Epithelial cell of esophagus (primary cell): ENCODE results near the gene GRB2.

Source experiments
- DNase-seq: peaks from one replicate; pipeline ENCODE4 v3.0.0; 2010; ENCODE audit warnings: low read depth
- H3K4me3 ChIP-seq: 2 replicates; pipeline ENCODE4 v1.5.1; 2011; ENCODE audit warnings: mild to moderate bottlenecking, low read length, control low read depth
- TF ChIP-seq, protein P1 (sequence below): IDR thresholded peaks from 2 replicates; pipeline ENCODE4 v1.5.1; 2011; ENCODE audit warnings: low read depth, mild to moderate bottlenecking, low read length, control low read depth, inconsistent platforms; ENCODE audit not compliant: insufficient read depth; ENCODE audit errors: missing control alignments

GRB2 gene

DNA sequence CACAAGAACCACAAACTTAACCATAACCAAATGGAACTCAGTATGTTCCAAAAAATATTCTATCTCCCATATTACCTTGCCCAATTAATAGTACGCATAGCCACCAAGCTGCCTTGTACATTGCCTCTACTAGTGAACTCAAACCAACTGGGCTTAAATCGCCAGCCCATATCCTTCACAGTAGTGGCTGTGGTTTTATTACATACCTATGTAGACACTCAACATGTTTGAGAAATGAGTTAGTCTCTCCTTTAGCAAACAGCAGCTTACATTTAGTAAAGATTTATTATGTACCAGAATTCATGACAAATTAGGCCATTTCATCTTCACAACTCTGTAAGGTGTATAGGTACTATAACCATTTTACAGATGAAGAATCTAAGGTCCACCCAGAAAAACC, 41.4 kb downstream of the GRB2 start:
- TF ChIP-seq, protein P1, sequence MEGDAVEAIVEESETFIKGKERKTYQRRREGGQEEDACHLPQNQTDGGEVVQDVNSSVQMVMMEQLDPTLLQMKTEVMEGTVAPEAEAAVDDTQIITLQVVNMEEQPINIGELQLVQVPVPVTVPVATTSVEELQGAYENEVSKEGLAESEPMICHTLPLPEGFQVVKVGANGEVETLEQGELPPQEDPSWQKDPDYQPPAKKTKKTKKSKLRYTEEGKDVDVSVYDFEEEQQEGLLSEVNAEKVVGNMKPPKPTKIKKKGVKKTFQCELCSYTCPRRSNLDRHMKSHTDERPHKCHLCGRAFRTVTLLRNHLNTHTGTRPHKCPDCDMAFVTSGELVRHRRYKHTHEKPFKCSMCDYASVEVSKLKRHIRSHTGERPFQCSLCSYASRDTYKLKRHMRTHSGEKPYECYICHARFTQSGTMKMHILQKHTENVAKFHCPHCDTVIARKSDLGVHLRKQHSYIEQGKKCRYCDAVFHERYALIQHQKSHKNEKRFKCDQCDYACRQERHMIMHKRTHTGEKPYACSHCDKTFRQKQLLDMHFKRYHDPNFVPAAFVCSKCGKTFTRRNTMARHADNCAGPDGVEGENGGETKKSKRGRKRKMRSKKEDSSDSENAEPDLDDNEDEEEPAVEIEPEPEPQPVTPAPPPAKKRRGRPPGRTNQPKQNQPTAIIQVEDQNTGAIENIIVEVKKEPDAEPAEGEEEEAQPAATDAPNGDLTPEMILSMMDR = no peak
- H3K4me3 ChIP-seq = no peak overlapping the region
- DNase-seq = peak; percentile 74

DNA sequence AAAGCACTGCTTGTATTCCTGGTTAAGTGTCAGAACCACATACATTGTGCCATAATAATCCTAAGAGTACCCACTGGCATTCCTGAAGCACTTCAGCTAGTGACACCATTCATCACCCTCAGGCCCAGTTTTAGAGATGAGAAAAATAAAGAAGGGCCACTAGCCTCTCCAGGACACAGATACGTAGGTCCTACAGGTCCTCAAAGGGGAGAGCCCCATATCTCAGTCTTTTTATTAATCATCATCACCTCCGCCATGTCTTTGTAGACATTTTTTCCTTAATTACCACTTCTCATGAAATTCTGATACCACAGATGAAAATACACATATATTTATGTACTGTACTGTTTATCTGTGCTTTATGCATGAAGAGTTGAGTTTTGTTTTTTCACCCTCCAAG, 43.5 kb downstream of the GRB2 start:
- DNase-seq = no peak
- TF ChIP-seq, protein P1 = no peak
- H3K4me3 ChIP-seq = no peak overlapping the region

DNA sequence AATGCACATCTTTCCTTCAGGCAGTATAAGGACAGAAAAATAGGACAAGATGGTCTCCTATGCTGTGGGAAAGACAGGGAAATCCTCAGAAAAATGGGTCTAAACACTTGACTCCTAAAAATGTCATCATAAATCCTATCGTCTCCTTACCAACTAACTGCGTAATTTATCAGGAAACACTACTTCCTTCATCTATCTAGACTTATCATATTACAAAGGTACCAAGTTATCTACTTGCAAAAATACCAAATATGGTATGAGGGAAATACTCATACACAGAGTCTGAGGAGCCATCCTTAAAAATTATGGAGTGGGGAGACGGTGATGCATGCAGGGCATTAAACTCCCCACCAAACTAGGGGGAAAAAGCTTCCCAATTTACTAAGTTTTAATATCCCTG, 44.1 kb downstream of the GRB2 start:
- no peak for DNase-seq

DNA sequence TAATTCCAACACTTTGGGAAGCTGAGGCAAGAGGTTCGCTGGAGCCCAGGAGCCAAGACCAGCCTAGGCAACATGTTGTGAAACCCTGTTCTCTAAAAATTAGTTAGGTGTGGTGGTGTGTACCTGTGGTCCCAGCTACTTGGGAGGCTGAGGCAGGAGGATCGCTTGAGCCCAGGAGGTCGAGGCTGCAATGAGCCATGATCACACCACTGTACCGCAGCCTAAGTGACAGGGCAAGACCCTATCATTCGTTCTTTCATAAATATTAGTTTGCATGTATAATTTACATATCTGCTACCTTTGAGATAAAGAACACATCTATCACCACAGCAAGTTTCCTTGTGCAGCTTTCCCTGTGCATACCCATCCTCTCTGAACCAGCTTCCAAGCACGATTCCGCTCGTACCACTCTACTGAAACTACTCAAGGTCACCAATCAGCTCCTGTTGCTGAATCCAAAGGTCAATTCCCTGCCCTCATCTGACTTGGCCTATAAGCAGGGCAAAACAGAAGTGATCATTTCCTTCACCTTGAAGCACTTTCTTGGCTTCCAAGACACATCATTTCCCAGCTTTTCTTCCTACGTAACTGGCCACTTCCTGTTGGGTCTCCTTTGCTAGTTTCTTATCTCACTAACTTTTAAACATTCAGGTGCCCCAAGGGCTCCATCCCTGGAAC, 49.1 kb downstream of the GRB2 start:
- no peak for DNase-seq
- H3K4me3 ChIP-seq = no peak overlapping the region
- TF ChIP-seq, protein P1 = no peak

More for the DNA sequence above, 44.1 kb downstream of the GRB2 start:
- no peak overlapping the region for H3K4me3 ChIP-seq
- TF ChIP-seq, protein P1 = no peak

DNA sequence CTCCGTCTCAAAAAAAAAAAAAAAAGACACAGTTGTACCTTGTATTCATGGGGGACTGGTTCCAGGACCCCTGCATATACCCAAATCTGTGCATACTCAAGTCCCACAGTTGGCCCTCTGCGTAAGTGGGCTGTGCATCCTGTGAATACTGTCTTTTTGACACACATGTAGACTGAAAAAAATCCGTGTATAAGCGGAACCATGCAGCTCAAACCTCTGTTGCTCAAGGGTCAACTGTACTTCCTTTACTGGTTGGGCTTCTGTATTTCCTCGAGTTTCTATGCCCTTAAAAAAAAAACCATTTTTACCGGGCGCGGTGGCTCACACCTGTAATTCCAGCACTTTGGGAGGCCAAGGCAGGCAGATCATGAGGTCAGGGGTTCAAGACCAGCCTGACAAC, 52.3 kb downstream of the GRB2 start:
- TF ChIP-seq, protein P1 = no peak
- no peak overlapping the region for H3K4me3 ChIP-seq
- DNase-seq = no peak

DNA sequence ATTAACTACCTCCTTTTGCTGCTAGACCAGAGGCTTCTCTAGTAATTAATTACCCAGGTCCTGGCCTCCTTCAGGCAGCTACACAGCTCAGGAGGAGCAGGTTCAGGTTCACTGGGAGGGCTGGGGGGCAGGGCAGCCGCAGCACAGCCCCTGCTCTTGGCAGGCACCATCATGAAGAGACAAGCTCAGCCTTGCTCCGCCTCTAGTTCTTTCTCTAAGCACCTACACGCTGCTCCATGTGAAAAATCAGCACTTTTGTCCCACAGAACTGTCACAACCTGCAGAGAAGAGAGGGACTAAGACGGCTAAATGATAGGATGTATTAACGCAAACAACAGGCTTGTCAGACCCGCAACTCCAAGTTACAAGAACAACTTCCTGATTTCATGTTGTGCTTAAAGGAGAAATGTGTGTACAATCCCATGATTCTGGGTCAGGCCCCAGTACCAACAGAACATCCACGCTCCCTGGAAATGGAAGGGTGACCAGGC, 53.4 kb downstream of the GRB2 start:
- TF ChIP-seq, protein P1 = no peak
- no peak overlapping the region for H3K4me3 ChIP-seq
- DNase-seq = peak; percentile 78

DNA sequence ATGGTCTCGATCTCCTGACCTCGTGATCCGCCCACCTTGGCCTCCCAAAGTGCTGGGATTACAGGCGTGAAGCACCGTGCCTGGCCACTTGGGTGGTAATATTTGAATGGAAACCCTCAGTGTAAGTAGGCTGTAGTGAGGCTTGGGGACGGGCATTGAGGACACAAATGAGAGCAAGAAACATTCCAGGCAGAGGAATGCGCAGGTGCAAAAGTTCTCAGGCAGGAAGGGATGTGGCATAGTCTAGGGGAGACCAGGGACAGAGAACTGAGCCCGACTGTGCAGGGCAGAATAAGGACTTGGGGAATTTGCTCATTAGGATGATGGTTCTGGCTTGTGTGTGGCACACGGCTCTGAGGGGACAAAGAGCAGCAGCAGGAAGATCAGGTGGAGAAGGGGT, 54.8 kb downstream of the GRB2 start:
- DNase-seq = no peak
- TF ChIP-seq, protein P1 = no peak
- H3K4me3 ChIP-seq = no peak overlapping the region
